Prostate gland (tissue), 2 donors: ENCODE results near the gene CDK4. TPM values are rescaled to one million over a fixed set of nuclear protein-coding genes. Genes with fewer than 3 reads are reported as not detected.

Experiments
- DNase-seq: peaks from one replicate; pipeline ENCODE4 v3.0.0-alpha.2; 2019; ENCODE audit warnings: low spot score
- H3K27ac ChIP-seq, 2 donors: fragments of 200-600 bp; sonication (generic); 2 replicates each; pipeline ENCODE4 v1.5.1; 2017 to 2019
- H3K27me3 ChIP-seq: fragments of 200-600 bp; sonication (generic); replicated peaks from 2 replicates; pipeline ENCODE4 v1.5.1; 2019; ENCODE audit not compliant: insufficient read depth
- H3K36me3 ChIP-seq, 2 donors: fragments of 200-600 bp; sonication (generic); 1 replicate in 1 of 2; 2 replicates in 1 of 2; pipeline versions ENCODE4 v1.5.1 to v1.8.1; 2017 to 2019
- H3K4me1 ChIP-seq: fragments of 200-600 bp; sonication (generic); replicated peaks from 2 replicates; pipeline ENCODE4 v1.5.1; 2019
- H3K4me3 ChIP-seq, 2 donors: fragments of 200-600 bp; sonication (generic); 2 replicates each; pipeline ENCODE4 v1.5.1; 2017 to 2019
- H3K9me3 ChIP-seq: fragments of 200-600 bp; sonication (generic); 2 replicates; pipeline ENCODE4 v1.5.1; 2017
- POLR2A ChIP-seq: fragments of 450-650 bp; IDR thresholded peaks from one replicate; pipeline ENCODE4 v1.6.1; 2016; ENCODE audit warnings: antibody characterized with exemption, mild to moderate bottlenecking
- POLR2AphosphoS5 ChIP-seq: sonication (generic); formaldehyde crosslinking; IDR thresholded peaks from one replicate; pipeline ENCODE4 v1.6.1; 2017; ENCODE audit warnings: antibody characterized with exemption
- WGBS: methylation state at CpG from one replicate; pipeline ENCODE4 v1.1.5; 2018; 5-methylcytosine and 5-hydroxymethylcytosine counted together
- intact Hi-C: fragments of 100-400 bp; cut with DNase I; formaldehyde crosslinking; loops from one replicate; pipeline ENCODE4 v1.14.2; 2022
- total RNA-seq, 2 donors: library from RNA; depleted of rRNA; stranded (reverse); fragments of >200 nt; gene quantifications; one replicate each; pipeline ENCODE4 v1.1.0, GENCODE V29; 2016
- TF ChIP-seq, protein P1 (sequence below), 4 experiments: fragments of 200-600 bp in 2 of 4; fragments of 450-650 bp in 2 of 4; sonication (generic) in 2 of 4; IDR thresholded peaks; 1 replicate in 3 of 4; 2 replicates in 1 of 4; pipeline ENCODE4 v1.5.1; 2016 to 2019; ENCODE audit warnings: antibody characterized with exemption in 4 of 4, mild to moderate bottlenecking in 2 of 4, moderate library complexity in 2 of 4

CDK4 gene
- total RNA-seq, 2 donors from 2014 or later = 97.5 to 103 TPM

DNA sequence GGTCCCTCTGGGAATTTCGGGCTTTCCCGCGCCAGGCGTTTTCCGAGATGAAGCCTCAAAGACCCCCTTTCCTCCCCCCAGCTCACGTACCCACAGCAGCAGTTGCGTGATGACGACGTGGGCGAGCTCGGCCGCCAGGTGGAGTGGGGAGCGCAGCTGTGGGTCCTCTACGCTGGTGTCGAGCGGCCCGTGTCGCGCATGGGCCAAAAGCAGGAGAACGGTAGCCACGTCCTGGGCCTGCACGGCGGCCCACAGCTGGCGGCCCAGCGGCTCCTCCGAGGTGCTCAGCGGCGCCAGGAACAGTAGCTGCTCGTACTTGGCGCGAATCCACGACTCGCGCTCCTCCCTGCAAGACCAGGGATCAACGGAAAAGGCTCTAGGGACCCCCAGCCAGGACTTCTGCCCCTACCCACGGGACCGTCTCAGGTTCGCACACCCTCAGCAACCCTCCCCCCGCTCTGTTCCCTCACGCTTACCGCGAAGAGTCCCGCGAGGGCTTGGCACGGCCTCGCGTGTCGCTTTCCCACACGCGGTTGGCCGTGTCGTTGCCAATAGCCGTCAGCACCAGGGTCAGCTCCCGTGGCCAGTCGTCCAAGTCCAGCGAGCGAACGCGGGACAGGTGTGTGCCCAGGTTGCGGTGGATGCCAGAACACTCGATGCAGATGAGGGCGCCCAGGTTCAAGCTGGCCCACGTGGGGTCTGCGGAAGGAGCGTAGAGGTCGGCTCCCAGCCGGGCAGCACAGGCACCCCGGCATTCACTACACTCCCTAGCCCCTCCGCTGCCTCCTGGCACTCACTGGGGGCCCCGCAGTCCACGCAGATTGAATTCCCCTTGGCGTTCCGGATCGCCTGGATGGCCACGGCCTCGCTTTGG, 25.0 kb downstream of the CDK4 start:
- H3K27me3 ChIP-seq = no peaks in the 10 kb centered on the region
- DNase-seq = no peak
- no peak for TF ChIP-seq POLR2AphosphoS5
- TF ChIP-seq, protein P1, sequence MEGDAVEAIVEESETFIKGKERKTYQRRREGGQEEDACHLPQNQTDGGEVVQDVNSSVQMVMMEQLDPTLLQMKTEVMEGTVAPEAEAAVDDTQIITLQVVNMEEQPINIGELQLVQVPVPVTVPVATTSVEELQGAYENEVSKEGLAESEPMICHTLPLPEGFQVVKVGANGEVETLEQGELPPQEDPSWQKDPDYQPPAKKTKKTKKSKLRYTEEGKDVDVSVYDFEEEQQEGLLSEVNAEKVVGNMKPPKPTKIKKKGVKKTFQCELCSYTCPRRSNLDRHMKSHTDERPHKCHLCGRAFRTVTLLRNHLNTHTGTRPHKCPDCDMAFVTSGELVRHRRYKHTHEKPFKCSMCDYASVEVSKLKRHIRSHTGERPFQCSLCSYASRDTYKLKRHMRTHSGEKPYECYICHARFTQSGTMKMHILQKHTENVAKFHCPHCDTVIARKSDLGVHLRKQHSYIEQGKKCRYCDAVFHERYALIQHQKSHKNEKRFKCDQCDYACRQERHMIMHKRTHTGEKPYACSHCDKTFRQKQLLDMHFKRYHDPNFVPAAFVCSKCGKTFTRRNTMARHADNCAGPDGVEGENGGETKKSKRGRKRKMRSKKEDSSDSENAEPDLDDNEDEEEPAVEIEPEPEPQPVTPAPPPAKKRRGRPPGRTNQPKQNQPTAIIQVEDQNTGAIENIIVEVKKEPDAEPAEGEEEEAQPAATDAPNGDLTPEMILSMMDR (IDR thresholded peaks at IDR 0.05) = peak in 2 of 4 experiments; percentile 44 to 45
- H3K27ac ChIP-seq = peak overlapping the region; percentile 32 to 51
- H3K36me3 ChIP-seq = no peaks in the 10 kb centered on the region
- intact Hi-C loops = no loop called here
- H3K9me3 ChIP-seq = no peaks in the 10 kb centered on the region
- H3K4me1 ChIP-seq = no peaks in the 10 kb centered on the region
- WGBS = 25% methylated on average over 72 of the region's 76 CpGs
- peak overlapping the region; percentile 42 to 51 for H3K4me3 ChIP-seq

DNA sequence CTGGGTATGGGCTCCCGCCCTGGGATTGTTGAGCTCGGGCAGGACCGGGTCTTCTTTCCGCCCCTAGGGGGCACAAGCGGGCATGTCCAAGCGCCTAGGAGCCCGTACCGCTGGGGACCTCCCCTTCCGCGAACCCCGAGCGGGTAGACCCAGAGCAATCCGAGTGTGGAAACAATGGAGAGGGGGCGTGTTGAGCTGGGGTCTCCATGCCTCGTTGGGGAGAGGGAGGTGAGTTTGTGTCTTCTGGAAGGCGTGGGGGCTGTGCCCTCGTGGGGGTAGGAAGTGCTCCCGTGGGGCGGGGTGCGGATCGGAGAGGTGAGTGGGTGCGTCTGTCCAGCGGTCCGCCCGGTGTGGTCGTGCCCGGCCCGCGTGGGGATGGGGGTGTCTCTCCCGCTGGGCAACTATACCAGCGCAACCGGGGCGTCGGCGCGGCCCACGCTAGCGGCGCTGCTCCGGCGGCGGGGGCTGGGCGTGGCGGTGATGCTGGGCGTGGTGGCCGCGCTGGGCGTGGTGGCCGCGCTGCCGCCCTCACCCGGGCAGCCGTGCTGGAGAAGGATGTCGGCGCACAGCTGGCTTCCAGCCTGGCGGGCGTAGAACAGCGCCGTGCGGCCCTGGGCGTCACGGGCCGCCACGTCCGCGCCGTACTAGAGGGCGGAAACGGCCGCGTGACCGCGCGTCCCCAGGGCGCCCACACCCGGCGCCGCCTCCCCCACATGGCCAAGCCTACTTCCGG, 25.8 kb downstream of the CDK4 start:
- Histone ChIP-seq H3K36me3 (peaks cover 0 to under 1% of the 10 kb centered on the region in 2 donors), H3K4me1 (no peaks in the 10 kb centered on the region), H3K27ac (peak overlapping the region; percentile 32 to 51), H3K4me3 (peak overlapping the region; percentile 42 to 51), H3K27me3 (no peaks in the 10 kb centered on the region), H3K9me3 (no peaks in the 10 kb centered on the region)
- TF ChIP-seq POLR2AphosphoS5 = no peak
- TF ChIP-seq, protein P1 (IDR thresholded peaks at IDR 0.05) = peak; percentile 24 to 72 (median 56)
- intact Hi-C loops = no loop called here
- peak; percentile 73 for DNase-seq
- WGBS = 13% methylated on average over 53 of the region's 79 CpGs

DNA sequence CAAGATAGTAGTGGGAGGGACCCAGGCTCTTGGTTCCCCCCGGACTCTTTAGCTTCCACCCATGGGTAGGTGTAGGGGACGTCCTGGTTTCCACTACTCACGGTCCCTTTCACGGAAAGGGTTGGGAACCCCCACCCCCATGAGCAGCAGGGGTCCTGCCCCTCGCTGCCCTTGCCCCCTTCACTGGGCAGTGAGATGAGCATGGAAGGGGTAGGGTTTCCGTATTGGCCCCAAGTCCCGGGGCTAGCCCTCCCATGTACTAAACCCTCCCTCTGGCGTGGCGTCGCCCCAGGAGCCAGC, 26.3 kb downstream of the CDK4 start:
- Histone ChIP-seq H3K27ac (peak overlapping the region in 1 of 2 donors; percentile 32), H3K4me1 (no peaks in the 10 kb centered on the region), H3K36me3 (peaks cover 0 to 6% of the 10 kb centered on the region in 2 donors), H3K9me3 (no peaks in the 10 kb centered on the region), H3K4me3 (peak overlapping the region; percentile 42 to 51), H3K27me3 (no peaks in the 10 kb centered on the region)
- no peak for TF ChIP-seq POLR2A
- TF ChIP-seq POLR2AphosphoS5 = no peak
- TF ChIP-seq, protein P1 (IDR thresholded peaks at IDR 0.05) = no peak
- intact Hi-C loops = no loop called here
- 0% methylated on average over 8 of the region's 10 CpGs for WGBS
- DNase-seq = no peak

DNA sequence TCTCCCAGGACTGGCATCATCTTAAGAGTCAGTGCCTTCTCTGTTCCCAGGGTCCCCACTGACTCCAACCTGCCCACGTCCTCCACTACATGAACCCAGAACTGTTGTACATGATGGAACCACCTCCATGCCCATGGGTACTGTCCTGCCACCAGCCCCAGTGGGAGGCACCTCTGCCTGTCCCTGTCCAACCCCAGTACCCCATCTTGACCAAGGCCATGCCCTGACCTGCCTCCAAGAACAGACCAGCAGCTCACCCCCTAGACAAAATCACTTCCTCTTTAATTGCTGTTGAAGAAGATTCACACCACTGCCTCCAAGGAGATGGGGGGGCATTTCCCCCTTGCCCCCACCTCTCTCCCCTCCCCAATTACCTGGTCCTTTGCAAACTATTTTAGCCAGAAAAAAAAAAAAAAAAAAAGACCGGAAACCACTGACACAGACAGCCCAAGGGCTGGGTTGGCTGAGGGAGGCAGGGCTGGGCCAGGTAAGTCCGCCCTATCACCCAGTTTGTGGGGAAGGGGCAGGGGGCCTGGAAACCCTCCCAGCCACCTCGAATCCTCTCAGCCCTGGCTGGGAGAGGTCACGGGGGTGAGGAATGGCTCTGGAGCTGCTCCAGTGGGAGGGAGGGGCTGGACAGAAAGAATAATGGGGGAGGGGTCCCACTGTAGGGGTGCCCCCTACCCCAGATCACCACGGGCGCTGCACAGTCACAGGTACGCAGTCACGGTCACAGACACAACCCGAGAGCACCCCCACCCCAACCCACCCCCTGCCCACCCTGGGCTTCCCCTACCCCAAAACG, 27.0 kb downstream of the CDK4 start:
- H3K9me3 ChIP-seq = no peaks in the 10 kb centered on the region
- no peak for TF ChIP-seq POLR2A
- WGBS = 56% methylated on average over 11 of the region's 11 CpGs
- H3K27me3 ChIP-seq = no peaks in the 10 kb centered on the region
- peaks cover 0 to 10% of the 10 kb centered on the region in 2 donors for H3K36me3 ChIP-seq
- intact Hi-C loops = no loop called here
- DNase-seq = no peak
- no peaks in the 10 kb centered on the region for H3K4me1 ChIP-seq
- H3K4me3 ChIP-seq = no peak overlapping the region
- H3K27ac ChIP-seq = no peak overlapping the region
